ENCODE measurements around the gene PTPRT.

GRCh38 chr20:42043921-42044320 lies 1145.8 kb downstream of the PTPRT start:
- TF ChIP-seq CTCF (IDR thresholded peaks at IDR 0.05) (no peak), POLR2A (IDR thresholded peaks at IDR 0.05) (no peak)

All from Peyer's patch (tissue), 4 donors.